Suprapubic skin (tissue), 4 donors: ENCODE results near the gene LOXHD1. TPM values are rescaled to one million over a fixed set of nuclear protein-coding genes. Genes with fewer than 3 reads are reported as not detected.

Source experiments
- DNase-seq, 2 donors: peaks; one replicate each; pipeline ENCODE4 v3.0.0-alpha.2; 2019; ENCODE audit warnings: low spot score in 2 of 2
- H3K27ac ChIP-seq: fragments of 200-600 bp; sonication (generic); one replicate; pipeline ENCODE4 v1.5.1; 2019
- H3K27me3 ChIP-seq: fragments of 200-600 bp; sonication (generic); one replicate; pipeline ENCODE4 v1.5.1; 2019
- H3K36me3 ChIP-seq: fragments of 200-600 bp; sonication (generic); one replicate; pipeline ENCODE4 v1.5.1; 2019
- H3K4me1 ChIP-seq: fragments of 200-600 bp; sonication (generic); one replicate; pipeline ENCODE4 v1.5.1; 2019
- H3K4me3 ChIP-seq: fragments of 200-600 bp; sonication (generic); one replicate; pipeline ENCODE4 v1.5.1; 2019; ENCODE audit warnings: mild to moderate bottlenecking
- H3K9me3 ChIP-seq: fragments of 200-600 bp; sonication (generic); one replicate; pipeline ENCODE4 v1.5.1; 2019
- EP300 ChIP-seq: sonication (generic); formaldehyde crosslinking; IDR thresholded peaks from one replicate; pipeline ENCODE4 v1.6.1; 2017; ENCODE audit warnings: antibody characterized with exemption
- POLR2A ChIP-seq, 2 donors: fragments of 450-650 bp; IDR thresholded peaks; one replicate each; pipeline ENCODE4 v1.6.1; 2017; ENCODE audit warnings: antibody characterized with exemption in 2 of 2, mild to moderate bottlenecking in 2 of 2, moderate library complexity in 2 of 2
- POLR2AphosphoS5 ChIP-seq, 3 donors: sonication (generic); formaldehyde crosslinking; IDR thresholded peaks; one replicate each; pipeline ENCODE4 v1.6.1; 2017; ENCODE audit warnings: antibody characterized with exemption in 3 of 3
- WGBS: methylation state at CpG from one replicate; pipeline ENCODE4 v1.1.5; 2018; 5-methylcytosine and 5-hydroxymethylcytosine counted together
- total RNA-seq, 4 donors: library from RNA; depleted of rRNA; stranded (reverse); fragments of >200 nt; gene quantifications; one replicate each; pipeline ENCODE4 v1.1.0, GENCODE V29; 2016
- TF ChIP-seq, protein P1 (sequence below), 2 donors: fragments of 200-600 bp in 1 of 2; fragments of 450-650 bp in 1 of 2; sonication (generic) in 1 of 2; IDR thresholded peaks; one replicate each; pipeline ENCODE4 v1.5.1; 2016 to 2019; ENCODE audit warnings: antibody characterized with exemption in 2 of 2, mild to moderate bottlenecking in 1 of 2, moderate library complexity in 1 of 2

Gene LOXHD1, protein sequence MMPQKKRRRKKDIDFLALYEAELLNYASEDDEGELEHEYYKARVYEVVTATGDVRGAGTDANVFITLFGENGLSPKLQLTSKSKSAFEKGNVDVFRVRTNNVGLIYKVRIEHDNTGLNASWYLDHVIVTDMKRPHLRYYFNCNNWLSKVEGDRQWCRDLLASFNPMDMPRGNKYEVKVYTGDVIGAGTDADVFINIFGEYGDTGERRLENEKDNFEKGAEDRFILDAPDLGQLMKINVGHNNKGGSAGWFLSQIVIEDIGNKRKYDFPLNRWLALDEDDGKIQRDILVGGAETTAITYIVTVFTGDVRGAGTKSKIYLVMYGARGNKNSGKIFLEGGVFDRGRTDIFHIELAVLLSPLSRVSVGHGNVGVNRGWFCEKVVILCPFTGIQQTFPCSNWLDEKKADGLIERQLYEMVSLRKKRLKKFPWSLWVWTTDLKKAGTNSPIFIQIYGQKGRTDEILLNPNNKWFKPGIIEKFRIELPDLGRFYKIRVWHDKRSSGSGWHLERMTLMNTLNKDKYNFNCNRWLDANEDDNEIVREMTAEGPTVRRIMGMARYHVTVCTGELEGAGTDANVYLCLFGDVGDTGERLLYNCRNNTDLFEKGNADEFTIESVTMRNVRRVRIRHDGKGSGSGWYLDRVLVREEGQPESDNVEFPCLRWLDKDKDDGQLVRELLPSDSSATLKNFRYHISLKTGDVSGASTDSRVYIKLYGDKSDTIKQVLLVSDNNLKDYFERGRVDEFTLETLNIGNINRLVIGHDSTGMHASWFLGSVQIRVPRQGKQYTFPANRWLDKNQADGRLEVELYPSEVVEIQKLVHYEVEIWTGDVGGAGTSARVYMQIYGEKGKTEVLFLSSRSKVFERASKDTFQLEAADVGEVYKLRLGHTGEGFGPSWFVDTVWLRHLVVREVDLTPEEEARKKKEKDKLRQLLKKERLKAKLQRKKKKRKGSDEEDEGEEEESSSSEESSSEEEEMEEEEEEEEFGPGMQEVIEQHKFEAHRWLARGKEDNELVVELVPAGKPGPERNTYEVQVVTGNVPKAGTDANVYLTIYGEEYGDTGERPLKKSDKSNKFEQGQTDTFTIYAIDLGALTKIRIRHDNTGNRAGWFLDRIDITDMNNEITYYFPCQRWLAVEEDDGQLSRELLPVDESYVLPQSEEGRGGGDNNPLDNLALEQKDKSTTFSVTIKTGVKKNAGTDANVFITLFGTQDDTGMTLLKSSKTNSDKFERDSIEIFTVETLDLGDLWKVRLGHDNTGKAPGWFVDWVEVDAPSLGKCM (N-terminal part only)
- under 1 TPM in 3 of 4 donors, not detected in 1; 0.16 to 0.30 (median 0.18) TPM for total RNA-seq

DNA sequence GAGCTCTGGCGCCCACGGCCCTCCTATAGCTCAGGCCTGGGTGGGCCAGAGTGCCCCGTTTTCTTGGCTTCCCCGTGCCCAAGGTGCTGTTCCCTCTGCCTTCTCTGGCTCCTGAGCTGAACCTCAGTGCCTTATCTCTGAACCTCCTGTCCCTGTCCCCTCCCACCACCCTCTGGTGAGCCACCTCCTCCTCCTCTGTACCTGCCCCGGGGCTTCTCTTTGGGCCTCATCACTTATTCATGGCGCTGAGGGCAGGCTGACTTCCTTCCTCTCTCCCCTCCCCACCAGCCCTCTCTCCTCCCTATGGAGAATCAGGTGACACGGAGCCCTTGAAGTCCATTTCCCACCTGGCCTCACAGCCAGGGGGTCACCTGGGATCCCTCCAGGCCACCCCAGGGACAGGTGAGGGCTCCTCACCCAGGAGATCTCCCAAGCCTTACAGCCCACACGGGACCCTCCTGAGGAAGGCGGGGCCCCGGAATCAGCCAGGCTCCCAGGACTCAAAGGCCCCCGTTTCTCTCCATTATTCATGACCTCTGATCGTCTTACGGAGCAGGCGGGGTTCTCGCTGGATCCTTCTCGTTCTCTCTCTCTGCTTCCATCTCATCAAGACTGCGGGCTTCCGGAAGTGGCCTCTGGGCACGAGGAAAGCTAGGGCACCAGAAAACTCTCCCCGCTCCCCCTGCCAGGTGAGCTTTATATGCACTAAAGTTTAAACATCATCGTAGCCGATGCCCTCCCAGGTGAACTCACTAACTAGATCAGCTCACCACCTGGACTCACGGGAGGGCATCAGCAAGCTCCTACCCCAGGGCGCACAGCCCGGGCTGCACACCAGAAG is at the start of gene LOXHD1:
LOXHD1 (minus strand) TSS at position 106 of the 841 bp plus-strand sequence. CDS start 187 bp downstream, outside the sequence.
- peaks cover 5% of the 10 kb centered on the region for H3K27me3 ChIP-seq
- H3K4me3 ChIP-seq = no peak within 1 kb of the TSS
- H3K4me1 ChIP-seq = no peaks in the 10 kb centered on the region
- H3K27ac ChIP-seq = no peak within 1 kb of the TSS
- peak in 1 of 2 donors; percentile 44 for DNase-seq
- no peaks in the 10 kb centered on the region for H3K36me3 ChIP-seq
- no peaks in the 10 kb centered on the region for H3K9me3 ChIP-seq
- TF ChIP-seq, protein P1, sequence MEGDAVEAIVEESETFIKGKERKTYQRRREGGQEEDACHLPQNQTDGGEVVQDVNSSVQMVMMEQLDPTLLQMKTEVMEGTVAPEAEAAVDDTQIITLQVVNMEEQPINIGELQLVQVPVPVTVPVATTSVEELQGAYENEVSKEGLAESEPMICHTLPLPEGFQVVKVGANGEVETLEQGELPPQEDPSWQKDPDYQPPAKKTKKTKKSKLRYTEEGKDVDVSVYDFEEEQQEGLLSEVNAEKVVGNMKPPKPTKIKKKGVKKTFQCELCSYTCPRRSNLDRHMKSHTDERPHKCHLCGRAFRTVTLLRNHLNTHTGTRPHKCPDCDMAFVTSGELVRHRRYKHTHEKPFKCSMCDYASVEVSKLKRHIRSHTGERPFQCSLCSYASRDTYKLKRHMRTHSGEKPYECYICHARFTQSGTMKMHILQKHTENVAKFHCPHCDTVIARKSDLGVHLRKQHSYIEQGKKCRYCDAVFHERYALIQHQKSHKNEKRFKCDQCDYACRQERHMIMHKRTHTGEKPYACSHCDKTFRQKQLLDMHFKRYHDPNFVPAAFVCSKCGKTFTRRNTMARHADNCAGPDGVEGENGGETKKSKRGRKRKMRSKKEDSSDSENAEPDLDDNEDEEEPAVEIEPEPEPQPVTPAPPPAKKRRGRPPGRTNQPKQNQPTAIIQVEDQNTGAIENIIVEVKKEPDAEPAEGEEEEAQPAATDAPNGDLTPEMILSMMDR (IDR thresholded peaks at IDR 0.05) = no peak
- TF ChIP-seq POLR2AphosphoS5 (IDR thresholded peaks at IDR 0.05) = no peak
- WGBS = 69% methylated on average over 25 of the region's 25 CpGs

DNA sequence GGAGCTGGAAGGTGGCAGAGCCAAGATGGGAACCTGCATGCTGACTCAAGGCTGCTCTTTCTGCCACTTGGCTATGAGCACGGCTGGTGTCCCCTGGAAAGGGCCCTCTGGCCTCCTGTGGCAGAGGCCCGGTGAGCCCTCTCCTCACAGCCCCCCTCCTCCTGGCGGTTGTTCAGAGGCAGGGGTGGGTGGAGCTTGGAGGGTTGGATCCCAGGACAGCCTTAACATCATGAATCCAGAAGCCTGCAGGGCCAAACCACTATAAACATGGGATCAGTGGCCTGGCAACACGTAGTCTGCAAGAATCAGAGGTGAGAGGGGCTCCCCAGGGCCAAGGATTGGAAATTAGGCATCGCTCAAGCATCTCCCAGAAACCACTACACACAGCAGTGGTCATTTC is 48.5 kb upstream of the LOXHD1 start:
- H3K9me3 ChIP-seq = no peaks in the 10 kb centered on the region
- 39% methylated on average over 4 of the region's 5 CpGs for WGBS
- TF ChIP-seq POLR2A (IDR thresholded peaks at IDR 0.05) = no peak
- TF ChIP-seq EP300 = no peak
- TF ChIP-seq, protein P1 (IDR thresholded peaks at IDR 0.05) = no peak
- TF ChIP-seq POLR2AphosphoS5 (IDR thresholded peaks at IDR 0.05) = no peak
- no peaks in the 10 kb centered on the region for H3K4me1 ChIP-seq
- H3K36me3 ChIP-seq = no peaks in the 10 kb centered on the region
- no peak overlapping the region for H3K4me3 ChIP-seq
- DNase-seq = no peak
- no peak overlapping the region for H3K27ac ChIP-seq
- H3K27me3 ChIP-seq = peaks cover 5% of the 10 kb centered on the region

DNA sequence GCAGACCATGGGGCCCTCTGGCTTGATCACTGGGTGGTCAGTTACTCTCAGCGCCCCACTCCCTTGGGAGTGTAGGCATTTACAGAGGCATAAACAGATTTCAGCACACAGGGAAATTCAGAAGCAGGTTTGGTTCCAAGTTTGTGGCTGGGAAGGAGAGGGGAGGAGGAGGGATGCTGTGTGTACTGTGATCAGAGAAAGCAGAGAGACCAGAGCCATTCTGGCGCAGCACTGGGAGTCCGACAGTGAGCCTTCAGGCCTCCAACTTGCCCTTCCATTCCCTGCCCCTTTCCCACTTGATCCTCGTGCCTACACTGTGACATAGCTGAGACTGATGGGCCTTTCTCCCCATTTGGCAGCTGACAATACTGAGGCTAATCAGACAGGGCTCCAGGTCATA is 47.8 kb upstream of the LOXHD1 start:
- Histone ChIP-seq H3K27me3 (peaks cover 5% of the 10 kb centered on the region), H3K9me3 (no peaks in the 10 kb centered on the region), H3K27ac (no peak overlapping the region), H3K36me3 (no peaks in the 10 kb centered on the region), H3K4me1 (no peaks in the 10 kb centered on the region), H3K4me3 (no peak overlapping the region)
- DNase-seq = no peak
- TF ChIP-seq POLR2AphosphoS5 (IDR thresholded peaks at IDR 0.05) (no peak), POLR2A (IDR thresholded peaks at IDR 0.05) (no peak), EP300 (no peak)
- TF ChIP-seq, protein P1 (IDR thresholded peaks at IDR 0.05) = no peak
- WGBS = 79% methylated on average over 4 of the region's 4 CpGs

DNA sequence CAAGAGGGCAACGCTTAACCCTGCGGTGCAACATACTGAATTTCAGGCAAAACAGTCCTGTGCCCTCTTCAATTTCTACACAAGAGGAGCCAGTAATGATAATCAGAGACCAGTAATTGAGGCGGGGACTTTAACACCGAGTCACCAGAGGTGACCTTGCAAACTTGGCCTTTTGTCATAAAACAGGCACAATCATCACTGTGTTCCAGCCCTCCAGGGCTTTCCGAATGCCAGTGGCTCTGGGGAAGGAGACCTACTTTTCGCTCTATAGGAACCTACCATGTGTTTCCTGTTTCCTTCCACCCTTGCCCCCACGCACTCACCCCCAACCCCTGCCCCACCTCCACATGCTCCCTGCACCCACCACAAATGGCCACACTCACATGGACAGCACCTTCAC is 47.2 kb upstream of the LOXHD1 start:
- Histone ChIP-seq H3K4me3 (no peak overlapping the region), H3K9me3 (no peaks in the 10 kb centered on the region), H3K4me1 (no peaks in the 10 kb centered on the region), H3K27ac (no peak overlapping the region), H3K36me3 (no peaks in the 10 kb centered on the region), H3K27me3 (peaks cover 5% of the 10 kb centered on the region)
- TF ChIP-seq POLR2A (IDR thresholded peaks at IDR 0.05) (no peak), EP300 (no peak), POLR2AphosphoS5 (IDR thresholded peaks at IDR 0.05) (no peak)
- TF ChIP-seq, protein P1 (IDR thresholded peaks at IDR 0.05) = no peak
- 74% methylated on average over 7 of the region's 7 CpGs for whole genome bisulfite sequencing
- no peak for DNase-seq
